Small intestine (tissue), 7 donors: Measurements from ENCODE around the gene IFNA21. TPM values are rescaled to one million over a fixed set of nuclear protein-coding genes. Genes with fewer than 3 reads are reported as not detected.
"Not testable (repeated sequence)": the region's sequence is repeated elsewhere in the genome, so short reads cannot be mapped to it uniquely, and the experiment has no call there.

ENCODE experiments used
- DNase-seq, 2 donors: peaks; one replicate each; pipeline versions ENCODE4 v3.0.0 to v3.0.0-alpha.2; 2013
- FAIRE-seq: peaks from 2 replicates; lab custom pipeline; 2012; peaks lifted over from hg19 to GRCh38; lab: Jason Lieb, UNC
- H3K27ac ChIP-seq, 3 donors: one replicate each; pipeline ENCODE4 v1.5.1; 2013; ENCODE audit warnings: low read length in 2 of 3, mild to moderate bottlenecking in 2 of 3, control low read depth in 1 of 3, inconsistent platforms in 1 of 3, low read depth in 1 of 3, moderate library complexity in 1 of 3
- H3K27me3 ChIP-seq, 3 donors: one replicate each; pipeline ENCODE4 v1.6.1; 2013; ENCODE audit warnings: low read length in 3 of 3, inconsistent platforms in 1 of 3; ENCODE audit not compliant: control insufficient read depth in 3 of 3, insufficient read depth in 3 of 3
- H3K36me3 ChIP-seq, 3 donors: one replicate each; pipeline ENCODE4 v1.6.1; 2013; ENCODE audit warnings: low read length in 3 of 3, inconsistent platforms in 1 of 3, low read depth in 1 of 3, mild to moderate bottlenecking in 1 of 3, moderate library complexity in 1 of 3; ENCODE audit not compliant: control insufficient read depth in 3 of 3, insufficient read depth in 2 of 3
- H3K4me1 ChIP-seq, 3 donors: one replicate each; pipeline ENCODE4 v1.6.1; 2013; ENCODE audit warnings: low read length in 2 of 3, inconsistent platforms in 1 of 3, low read depth in 1 of 3, mild to moderate bottlenecking in 1 of 3, moderate library complexity in 1 of 3; ENCODE audit not compliant: control insufficient read depth in 3 of 3, insufficient read depth in 2 of 3
- H3K4me3 ChIP-seq, 3 donors: one replicate each; pipeline ENCODE4 v1.5.1; 2013; ENCODE audit warnings: low read length in 3 of 3, control low read depth in 1 of 3, inconsistent platforms in 1 of 3, low read depth in 1 of 3, mild to moderate bottlenecking in 1 of 3, moderate library complexity in 1 of 3
- H3K9me3 ChIP-seq, 2 donors: one replicate each; pipeline ENCODE4 v1.6.1; 2013; ENCODE audit warnings: low read depth in 1 of 2, low read length in 1 of 2; ENCODE audit not compliant: control insufficient read depth in 2 of 2, insufficient read depth in 1 of 2
- WGBS, 3 donors: extraction: QIAGEN DNeasy Blood & Tissue Kit; methylation state at CpG; one replicate each; pipeline ENCODE4 v1.1.7; 2013; 5-methylcytosine and 5-hydroxymethylcytosine counted together
- polyA plus RNA-seq, 4 donors: library from polyadenylated mRNA; stranded (reverse) in 3 of 4; unstranded in 1 of 4; fragments of 200-250 nt in 3 of 4; fragments of 120-200 nt in 1 of 4; gene quantifications; one replicate each; pipeline versions ENCODE4 v1.2.1 to v1.2.3, GENCODE V29; 2013
- donor health status: healthy with polysubstance abuse.
- donor health status: control.
- donor health status: control.
- donor health status: Bipolar disorder and iron deficiency.
- donor health status: healthy.

IFNA21 gene
- polyA plus RNA-seq, 4 donors, result not detected

DNA sequence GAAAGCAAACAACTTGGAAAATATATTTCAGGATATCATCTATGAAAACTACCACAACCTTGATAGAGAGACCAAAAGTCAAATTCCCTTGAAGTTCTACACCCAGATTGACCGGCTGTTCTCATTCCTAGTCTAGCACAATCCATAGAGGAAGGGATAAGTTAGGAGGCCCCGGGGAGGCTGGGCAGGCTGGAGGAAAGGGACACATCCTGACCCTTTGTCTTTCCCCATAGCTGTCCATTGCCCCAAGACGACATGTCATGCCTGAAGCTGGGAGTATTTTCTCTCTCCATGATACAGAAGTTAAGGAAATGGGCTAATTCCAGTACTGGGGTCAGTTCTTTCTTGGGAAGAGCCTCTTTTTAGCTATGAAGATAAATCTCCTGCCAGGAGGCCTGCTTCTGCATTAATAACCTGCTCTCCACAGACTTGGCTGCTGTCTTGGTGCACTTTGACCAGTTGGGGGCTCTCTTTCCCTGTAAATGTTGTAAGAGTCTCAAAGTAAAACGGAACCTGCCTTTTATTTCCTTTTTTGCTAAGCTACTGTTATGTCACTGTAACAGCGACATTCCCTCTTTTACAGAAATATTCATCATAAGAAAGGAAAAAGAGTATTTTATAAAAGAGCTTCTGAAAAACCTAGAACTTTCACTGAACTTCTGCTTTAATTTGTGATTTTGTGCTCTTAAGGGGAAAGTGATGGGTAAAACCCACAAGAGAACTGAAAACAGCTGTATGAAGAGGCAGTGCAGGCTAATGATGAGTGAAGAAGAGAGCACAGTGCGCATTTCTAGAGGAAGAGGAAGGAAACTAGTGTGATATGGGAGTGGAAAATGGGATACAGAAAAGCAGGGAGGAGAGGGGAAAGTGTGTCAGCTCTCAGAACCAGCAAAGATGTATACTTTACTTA is 28.7 kb upstream of the IFNA21 start:
- not testable (repeated sequence) for FAIRE-seq, H3K9me3 ChIP-seq, H3K27me3 ChIP-seq, H3K4me3 ChIP-seq, H3K36me3 ChIP-seq, H3K4me1 ChIP-seq, H3K27ac ChIP-seq
- peak in 1 of 2 donors; percentile 13 for DNase-seq
- 34 to 46% (median 41%) methylated on average over 6 of the region's 6 CpGs for WGBS, 3 donors

DNA sequence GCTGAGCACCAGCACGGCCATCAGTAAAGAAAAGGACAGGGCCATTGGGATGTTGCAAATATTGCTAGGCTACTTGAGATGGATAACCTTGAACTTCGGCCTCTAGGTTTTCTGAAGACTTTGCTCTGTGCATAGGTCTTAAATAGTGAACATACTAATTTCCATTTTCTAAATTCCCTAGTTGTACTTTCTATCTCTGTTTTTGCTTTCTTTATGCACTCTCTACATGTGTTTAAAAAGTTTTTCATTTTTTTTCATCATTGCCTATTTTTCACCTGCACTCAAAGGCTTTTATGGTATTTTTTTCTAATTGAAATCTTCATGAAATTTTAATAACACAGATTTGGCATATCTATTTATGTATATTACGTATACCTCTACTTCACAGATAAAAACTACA is 21.0 kb upstream of the IFNA21 start, which contains the start of gene IFNA4:
Gene IFNA4 (minus strand): TSS at position 101 of the 400 bp plus-strand sequence. CDS start 56 bp downstream, at position 45.
- not testable (repeated sequence) for H3K27me3 ChIP-seq, H3K9me3 ChIP-seq, FAIRE-seq, H3K4me3 ChIP-seq, H3K36me3 ChIP-seq, H3K27ac ChIP-seq, H3K4me1 ChIP-seq, DNase-seq
- WGBS, 3 donors, result 77 to 88% (median 82%) methylated on average over 2 to 3 of the region's 3 CpGs

- not testable (repeated sequence) for H3K4me1 ChIP-seq, H3K27me3 ChIP-seq, H3K27ac ChIP-seq, H3K9me3 ChIP-seq, FAIRE-seq, H3K36me3 ChIP-seq, H3K4me3 ChIP-seq
- DNase-seq, result peak; percentile 17 to 26
- 34 to 43% (median 37%) methylated on average over 4 of the region's 4 CpGs for WGBS, 3 donors
Observed at GRCh38 chr9:21182810-21183736, 16.6 kb upstream of the IFNA21 start.

DNA sequence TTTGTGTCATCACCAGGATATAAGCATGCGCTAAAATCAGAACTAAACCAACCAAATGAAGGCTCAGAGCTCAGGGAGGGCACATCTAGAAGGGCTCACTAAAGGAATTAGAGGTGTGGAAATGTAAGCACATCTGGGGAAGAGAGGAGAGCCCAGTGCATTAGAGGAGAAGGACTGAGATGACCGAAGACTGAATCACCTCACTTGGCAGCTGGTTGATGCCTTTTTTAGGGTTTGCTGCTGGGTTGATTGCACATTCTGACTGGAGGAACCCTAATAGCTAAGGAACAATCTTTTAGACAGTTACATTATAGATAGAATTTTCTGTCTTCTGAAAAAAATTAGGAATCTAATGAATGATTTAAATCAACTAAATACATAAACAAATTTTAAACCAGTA is 8.2 kb upstream of the IFNA21 start:
- 83 to 90% (median 86%) methylated on average over 2 of the region's 2 CpGs for WGBS, 3 donors
- DNase-seq (no peak), FAIRE-seq (no peak)
- no peaks in the 10 kb centered on the region for H3K36me3 ChIP-seq
- no peaks in the 10 kb centered on the region for H3K27me3 ChIP-seq
- H3K4me1 ChIP-seq, result no peaks in the 10 kb centered on the region
- H3K27ac ChIP-seq, result no peak overlapping the region
- no peak overlapping the region for H3K4me3 ChIP-seq
- no peaks in the 10 kb centered on the region for H3K9me3 ChIP-seq

GRCh38 chr9:21172156-21172555 is 5.7 kb upstream of the IFNA21 start:
- Histone ChIP-seq H3K9me3 (no peaks in the 10 kb centered on the region), H3K4me3 (no peak overlapping the region), H3K36me3 (no peaks in the 10 kb centered on the region), H3K4me1 (no peaks in the 10 kb centered on the region), H3K27ac (no peak overlapping the region), H3K27me3 (no peaks in the 10 kb centered on the region)
- 82 to 86% (median 83%) methylated on average over 3 of the region's 3 CpGs for WGBS, 3 donors
- DNase-seq (no peak), FAIRE-seq (no peak)

DNA sequence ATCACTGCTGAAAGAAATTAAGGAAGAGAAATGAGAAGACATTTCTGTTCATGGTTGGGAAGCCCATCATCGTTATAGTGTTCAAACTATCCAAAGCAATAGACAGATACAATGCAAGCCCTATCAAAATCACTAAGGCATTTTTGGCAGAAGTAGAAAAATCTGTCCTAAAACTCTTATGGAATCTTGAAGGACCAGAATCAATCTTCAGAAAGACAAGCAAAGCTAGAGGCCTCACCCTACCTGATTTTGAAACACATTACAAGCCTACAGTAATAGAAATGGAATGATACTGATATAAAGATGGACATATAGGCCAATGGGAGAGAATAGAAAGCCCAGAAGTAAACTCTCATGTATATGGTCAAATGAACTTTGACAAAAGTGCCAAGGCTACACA is 4.9 kb upstream of the IFNA21 start:
- DNase-seq, result no peak
- FAIRE-seq, result no peak

GRCh38 chr9:21165516-21165915 is 944 bp downstream of the IFNA21 start:
- H3K36me3 ChIP-seq, result no peaks in the 10 kb centered on the region
- FAIRE-seq (peak; percentile 44), DNase-seq (no peak)
- 78 to 96% (median 90%) methylated on average over 1 of the region's 1 CpG for WGBS, 3 donors
- no peaks in the 10 kb centered on the region for H3K27me3 ChIP-seq
- no peak overlapping the region for H3K27ac ChIP-seq
- no peaks in the 10 kb centered on the region for H3K4me1 ChIP-seq
- no peak overlapping the region for H3K4me3 ChIP-seq
- no peaks in the 10 kb centered on the region for H3K9me3 ChIP-seq

More for the DNA sequence above, 4.9 kb upstream of the IFNA21 start:
- Histone ChIP-seq H3K27ac (no peak overlapping the region), H3K36me3 (no peaks in the 10 kb centered on the region), H3K4me3 (no peak overlapping the region), H3K9me3 (no peaks in the 10 kb centered on the region), H3K4me1 (no peaks in the 10 kb centered on the region), H3K27me3 (no peaks in the 10 kb centered on the region)
- WGBS, 3 donors, result 51 to 88% (median 75%) methylated on average over 1 of the region's 1 CpG

GRCh38 chr9:21160178-21160577 is 6.3 kb downstream of the IFNA21 start:
- FAIRE-seq (no peak), DNase-seq (peak in 1 of 2 donors; percentile 37)
- Histone ChIP-seq H3K27me3 (no peaks in the 10 kb centered on the region), H3K27ac (no peak overlapping the region), H3K36me3 (no peaks in the 10 kb centered on the region), H3K4me3 (no peak overlapping the region), H3K4me1 (no peaks in the 10 kb centered on the region), H3K9me3 (no peaks in the 10 kb centered on the region)
- 5 to 13% (median 12%) methylated on average over 1 of the region's 1 CpG for WGBS, 3 donors
